ENCODE results near the gene TRNP1. TPM values are rescaled to one million over a fixed set of nuclear protein-coding genes. Genes with fewer than 3 reads are reported as not detected.

TRNP1 gene
- total RNA-seq, 4 donors from 2014 or later = 2.9 to 8.5 (median 6.5) TPM

DNA sequence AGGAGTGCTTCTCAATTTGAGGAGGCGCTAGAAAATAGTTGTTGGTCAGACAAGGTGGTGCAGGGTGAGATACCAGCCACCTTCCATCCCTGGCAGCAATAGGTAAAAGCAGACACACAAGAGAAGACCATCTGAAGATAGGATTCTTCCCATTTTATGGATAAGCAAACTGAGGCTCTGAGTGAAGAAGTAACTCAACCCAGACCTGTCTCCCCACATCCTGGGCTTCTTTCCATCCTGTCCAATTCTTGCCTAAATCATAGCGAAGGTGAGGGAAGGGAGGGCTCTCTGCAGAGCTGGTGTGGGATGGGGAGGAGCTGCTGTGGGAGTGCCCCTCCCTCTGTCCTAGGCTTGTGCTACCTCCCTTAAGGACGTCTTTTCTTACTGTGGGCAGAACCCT is 21.9 kb upstream of the TRNP1 start:
- TF ChIP-seq, protein P1, sequence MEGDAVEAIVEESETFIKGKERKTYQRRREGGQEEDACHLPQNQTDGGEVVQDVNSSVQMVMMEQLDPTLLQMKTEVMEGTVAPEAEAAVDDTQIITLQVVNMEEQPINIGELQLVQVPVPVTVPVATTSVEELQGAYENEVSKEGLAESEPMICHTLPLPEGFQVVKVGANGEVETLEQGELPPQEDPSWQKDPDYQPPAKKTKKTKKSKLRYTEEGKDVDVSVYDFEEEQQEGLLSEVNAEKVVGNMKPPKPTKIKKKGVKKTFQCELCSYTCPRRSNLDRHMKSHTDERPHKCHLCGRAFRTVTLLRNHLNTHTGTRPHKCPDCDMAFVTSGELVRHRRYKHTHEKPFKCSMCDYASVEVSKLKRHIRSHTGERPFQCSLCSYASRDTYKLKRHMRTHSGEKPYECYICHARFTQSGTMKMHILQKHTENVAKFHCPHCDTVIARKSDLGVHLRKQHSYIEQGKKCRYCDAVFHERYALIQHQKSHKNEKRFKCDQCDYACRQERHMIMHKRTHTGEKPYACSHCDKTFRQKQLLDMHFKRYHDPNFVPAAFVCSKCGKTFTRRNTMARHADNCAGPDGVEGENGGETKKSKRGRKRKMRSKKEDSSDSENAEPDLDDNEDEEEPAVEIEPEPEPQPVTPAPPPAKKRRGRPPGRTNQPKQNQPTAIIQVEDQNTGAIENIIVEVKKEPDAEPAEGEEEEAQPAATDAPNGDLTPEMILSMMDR (IDR thresholded peaks at IDR 0.05) = no peak
- no peak for TF ChIP-seq POLR2A (IDR thresholded peaks at IDR 0.05)
- Histone ChIP-seq H3K4me3 (replicated peaks in 1 of 3) (no peak overlapping the region), H3K4me1 (no peaks in the 10 kb centered on the region), H3K36me3 (no peaks in the 10 kb centered on the region), H3K27ac (no peak overlapping the region), H3K27me3 (no peaks in the 10 kb centered on the region), H3K9me3 (no peaks in the 10 kb centered on the region)
- intact Hi-C loops (cut with DNase I) = no loop called here
- WGBS, 2 donors = 77 to 100% methylated on average over 3 of the region's 3 CpGs
- DNase-seq = no peak

DNA sequence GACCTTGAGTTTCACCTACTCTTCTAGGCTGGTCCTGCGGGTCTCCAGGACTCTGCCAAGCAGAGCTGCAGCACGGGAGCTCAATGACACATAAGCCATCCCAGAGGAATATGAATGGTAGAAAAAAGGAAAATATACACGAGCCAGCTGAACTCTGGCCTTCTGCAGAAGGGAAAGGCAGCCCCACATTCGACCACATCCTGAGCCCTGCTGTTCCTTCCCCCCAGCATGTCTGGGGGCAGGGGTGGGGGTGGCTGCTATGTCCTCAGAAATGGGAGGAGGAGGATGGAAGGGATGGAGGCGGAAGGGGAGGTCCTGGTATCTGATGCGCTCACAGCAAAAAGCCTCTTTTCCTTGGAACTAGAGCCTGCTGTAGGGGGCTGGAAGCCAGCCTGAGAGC is 21.1 kb upstream of the TRNP1 start:
- intact Hi-C loops (cut with DNase I) = no loop called here
- no peaks in the 10 kb centered on the region for H3K36me3 ChIP-seq
- DNase-seq = no peak
- no peak for TF ChIP-seq POLR2A (IDR thresholded peaks at IDR 0.05)
- TF ChIP-seq, protein P1 (IDR thresholded peaks at IDR 0.05) = no peak
- H3K27me3 ChIP-seq = no peaks in the 10 kb centered on the region
- no peak overlapping the region for H3K27ac ChIP-seq
- 41 to 47% methylated on average over 6 of the region's 6 CpGs for WGBS, 2 donors
- no peaks in the 10 kb centered on the region for H3K9me3 ChIP-seq
- H3K4me1 ChIP-seq = no peaks in the 10 kb centered on the region
- no peak overlapping the region for H3K4me3 ChIP-seq (replicated peaks in 1 of 3)

DNA sequence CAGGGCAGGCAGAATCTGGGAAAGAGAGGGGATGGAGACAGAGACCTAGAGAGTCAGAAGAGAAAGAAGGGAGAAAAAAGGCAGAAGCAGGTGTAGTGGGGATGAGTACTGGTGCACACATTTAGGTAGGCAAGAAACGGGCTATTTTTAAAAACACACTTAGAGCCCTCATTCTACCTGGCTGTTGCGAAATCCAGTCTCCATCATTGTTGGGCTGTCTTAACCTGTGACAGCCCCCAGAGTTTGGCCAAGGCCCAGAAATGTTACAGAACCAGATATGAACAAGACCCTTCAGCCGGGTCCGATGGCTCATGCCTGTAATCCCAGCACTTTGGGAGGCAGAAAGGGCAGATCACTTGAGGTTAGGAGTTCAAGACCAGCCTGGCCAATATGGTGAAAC is 20.7 kb upstream of the TRNP1 start:
- Histone ChIP-seq H3K4me3 (replicated peaks in 1 of 3) (no peak overlapping the region), H3K36me3 (no peaks in the 10 kb centered on the region), H3K27me3 (no peaks in the 10 kb centered on the region), H3K4me1 (no peaks in the 10 kb centered on the region), H3K27ac (no peak overlapping the region), H3K9me3 (no peaks in the 10 kb centered on the region)
- TF ChIP-seq POLR2A (IDR thresholded peaks at IDR 0.05) = no peak
- TF ChIP-seq, protein P1 (IDR thresholded peaks at IDR 0.05) = no peak
- DNase-seq = no peak
- WGBS, 2 donors = 81 to 92% methylated on average over 4 of the region's 4 CpGs
- intact Hi-C loops (cut with DNase I) = no loop called here

DNA sequence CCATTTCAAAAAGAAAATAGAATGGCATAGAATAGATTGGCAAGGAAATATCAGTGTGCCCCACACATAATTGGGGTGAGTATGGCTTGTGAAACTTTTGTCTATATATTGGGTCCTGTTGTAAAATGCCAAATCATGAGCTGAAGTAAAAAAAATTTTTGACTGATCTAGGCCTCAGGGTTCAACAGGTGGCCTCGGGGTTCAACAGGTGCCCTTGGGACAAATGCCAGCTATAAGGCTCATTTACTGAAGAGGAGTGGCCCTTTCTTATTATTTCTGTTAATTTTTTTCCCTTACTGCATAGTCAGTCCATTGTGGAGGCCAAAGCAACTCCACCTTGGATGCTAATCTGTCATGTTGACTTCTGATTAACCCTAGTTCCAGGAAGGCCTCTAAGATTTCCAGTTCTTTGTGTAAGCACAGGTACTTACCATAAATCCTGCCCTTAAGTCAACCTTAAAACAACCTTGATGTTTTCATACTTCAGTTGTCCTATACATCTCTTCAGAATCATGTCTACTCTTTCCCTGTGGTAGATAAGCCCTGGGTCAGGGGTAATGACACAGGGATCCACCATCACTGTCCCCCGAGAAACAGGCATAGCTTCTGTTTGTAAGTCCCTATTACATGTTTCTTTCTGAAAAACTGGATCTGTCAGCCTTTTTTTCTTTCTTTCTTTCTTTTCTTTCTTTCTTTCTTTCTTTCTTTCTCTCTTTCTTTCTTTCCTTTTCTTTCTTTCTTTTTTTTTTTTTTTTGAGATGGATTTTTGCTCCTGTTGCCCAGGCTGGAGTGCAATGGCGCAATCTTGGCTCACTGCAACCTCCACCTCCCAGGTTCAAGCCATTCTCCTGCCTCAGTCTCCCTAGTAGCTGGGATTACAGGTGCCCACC is 16.6 kb upstream of the TRNP1 start:
- Histone ChIP-seq H3K9me3 (no peaks in the 10 kb centered on the region), H3K27me3 (no peaks in the 10 kb centered on the region), H3K4me1 (no peaks in the 10 kb centered on the region), H3K4me3 (replicated peaks in 1 of 3) (no peak overlapping the region), H3K27ac (no peak overlapping the region), H3K36me3 (no peaks in the 10 kb centered on the region)
- TF ChIP-seq, protein P1 (IDR thresholded peaks at IDR 0.05) = no peak
- TF ChIP-seq POLR2A (IDR thresholded peaks at IDR 0.05) = no peak
- intact Hi-C loops (cut with DNase I) = no loop called here
- 87 to 94% methylated on average over 3 of the region's 3 CpGs for WGBS, 2 donors
- no peak for DNase-seq

DNA sequence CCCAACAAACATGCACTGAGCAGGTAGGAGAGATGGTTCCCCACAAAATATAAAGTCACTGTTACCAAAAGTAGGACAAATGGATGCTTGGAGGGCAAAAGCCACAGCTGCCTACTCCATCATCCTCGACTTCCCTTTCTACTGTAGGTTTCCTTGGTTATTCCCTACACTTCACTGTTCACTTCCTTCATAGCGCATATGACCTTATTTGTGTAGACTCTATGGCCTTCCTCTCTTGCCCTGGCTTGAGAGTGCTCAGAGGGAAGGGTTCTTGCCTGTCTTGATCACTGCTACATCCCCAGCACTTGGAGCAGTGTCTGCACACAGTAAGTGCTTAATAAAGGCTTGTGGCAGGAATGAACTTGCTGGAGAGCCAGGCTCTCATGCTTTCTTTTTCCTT is 14.6 kb upstream of the TRNP1 start:
- Histone ChIP-seq H3K4me1 (no peaks in the 10 kb centered on the region), H3K9me3 (no peaks in the 10 kb centered on the region), H3K36me3 (no peaks in the 10 kb centered on the region), H3K27ac (no peak overlapping the region), H3K4me3 (replicated peaks in 1 of 3) (no peak overlapping the region), H3K27me3 (no peaks in the 10 kb centered on the region)
- WGBS, 2 donors = 75 to 88% methylated on average over 2 of the region's 2 CpGs
- no peak for DNase-seq
- no peak for TF ChIP-seq POLR2A (IDR thresholded peaks at IDR 0.05)
- TF ChIP-seq, protein P1 (IDR thresholded peaks at IDR 0.05) = no peak
- intact Hi-C loops (cut with DNase I) = no loop called here

All from thyroid gland (tissue), 4 donors.